Measurements from ENCODE around the gene TMEM145.

Gene TMEM145

GRCh38 chr19:42284591-42285341, 28.3 kb upstream of the TMEM145 start:
- H3K9ac ChIP-seq (ENCODE audit: low read depth, low read length, poor library complexity, severe bottlenecking) = peak overlapping the region; percentile 76
- peaks cover 39% of the 10 kb centered on the region for H3K4me1 ChIP-seq (ENCODE audit: insufficient read depth, low read length, poor library complexity, severe bottlenecking)
- H3K4me3 ChIP-seq (ENCODE audit: low read length, poor library complexity, severe bottlenecking) = peak overlapping the region; percentile 87
- H4K20me1 ChIP-seq (ENCODE audit: insufficient read depth, low read length, poor library complexity, severe bottlenecking) = peaks cover 23% of the 10 kb centered on the region
- H3K36me3 ChIP-seq (ENCODE audit: insufficient read depth, low read length) = peaks cover 29% of the 10 kb centered on the region; the same call in 1 of the 2 replicates
- no peak for TF ChIP-seq EZH2phosphoT487 (IDR thresholded peaks at IDR 0.05; ENCODE audit: borderline replicate concordance)
- no peak for TF ChIP-seq CTCF (conservative IDR thresholded peaks at IDR 0.05; ENCODE audit: low read length)
- no peaks in the 10 kb centered on the region for H3K27me3 ChIP-seq (ENCODE audit: insufficient read depth, low read length, poor library complexity, severe bottlenecking)
- peaks cover 29% of the 10 kb centered on the region for H3K79me2 ChIP-seq (ENCODE audit: insufficient read depth, low read length)
- no peaks in the 10 kb centered on the region for H3K9me2 ChIP-seq (replicated peaks; ENCODE audit: low read depth, low read length)
- H3K4me2 ChIP-seq (ENCODE audit: low read depth, low read length, poor library complexity, severe bottlenecking) = peak overlapping the region; percentile 83
- H3K9me3 ChIP-seq (ENCODE audit: insufficient read depth, low read depth, low read length) = no peaks in the 10 kb centered on the region
- H3F3A ChIP-seq (ENCODE audit: low read depth) = peaks cover 5% of the 10 kb centered on the region; the same call in 1 of the 2 replicates
- no peak overlapping the region for H2AFZ ChIP-seq (ENCODE audit: low read length)

GRCh38 chr19:42285541-42285941, 27.6 kb upstream of the TMEM145 start:
- H3K27me3 ChIP-seq (ENCODE audit: insufficient read depth, low read length, poor library complexity, severe bottlenecking) = no peaks in the 10 kb centered on the region
- H3K9me2 ChIP-seq (replicated peaks; ENCODE audit: low read depth, low read length) = no peaks in the 10 kb centered on the region
- no peaks in the 10 kb centered on the region for H3K9me3 ChIP-seq (ENCODE audit: insufficient read depth, low read depth, low read length)
- H4K20me1 ChIP-seq (ENCODE audit: insufficient read depth, low read length, poor library complexity, severe bottlenecking) = peaks cover 23% of the 10 kb centered on the region
- peak overlapping the region; percentile 87 for H3K4me3 ChIP-seq (ENCODE audit: low read length, poor library complexity, severe bottlenecking)
- H3K79me2 ChIP-seq (ENCODE audit: insufficient read depth, low read length) = peaks cover 29% of the 10 kb centered on the region
- peaks cover 5% of the 10 kb centered on the region; the same call in 1 of the 2 replicates for H3F3A ChIP-seq (ENCODE audit: low read depth)
- peak overlapping the region; percentile 76 for H3K9ac ChIP-seq (ENCODE audit: low read depth, low read length, poor library complexity, severe bottlenecking)
- H3K4me1 ChIP-seq (ENCODE audit: insufficient read depth, low read length, poor library complexity, severe bottlenecking) = peaks cover 39% of the 10 kb centered on the region
- H3K36me3 ChIP-seq (ENCODE audit: insufficient read depth, low read length) = peaks cover 37% of the 10 kb centered on the region; the same call in 1 of the 2 replicates
- H2AFZ ChIP-seq (ENCODE audit: low read length) = no peak overlapping the region
- H3K4me2 ChIP-seq (ENCODE audit: low read depth, low read length, poor library complexity, severe bottlenecking) = peak overlapping the region; percentile 83
- TF ChIP-seq CTCF (conservative IDR thresholded peaks at IDR 0.05; ENCODE audit: low read length) (no peak; the same call in 1 of the 2 replicates), EZH2phosphoT487 (IDR thresholded peaks at IDR 0.05; ENCODE audit: borderline replicate concordance) (no peak)

- Histone ChIP-seq H3K9me3 (ENCODE audit: insufficient read depth, low read depth, low read length) (no peaks in the 10 kb centered on the region), H3K4me1 (ENCODE audit: insufficient read depth, low read length, poor library complexity, severe bottlenecking) (peaks cover 39% of the 10 kb centered on the region), H3K79me2 (ENCODE audit: insufficient read depth, low read length) (peaks cover 29% of the 10 kb centered on the region), H3K36me3 (ENCODE audit: insufficient read depth, low read length) (peaks cover 39% of the 10 kb centered on the region; the same call in 1 of the 2 replicates), H2AFZ (ENCODE audit: low read length) (no peak overlapping the region), H4K20me1 (ENCODE audit: insufficient read depth, low read length, poor library complexity, severe bottlenecking) (peaks cover 23% of the 10 kb centered on the region), H3F3A (ENCODE audit: low read depth) (peaks cover 5% of the 10 kb centered on the region; the same call in 1 of the 2 replicates), H3K4me3 (ENCODE audit: low read length, poor library complexity, severe bottlenecking) (peak overlapping the region; percentile 87), H3K4me2 (ENCODE audit: low read depth, low read length, poor library complexity, severe bottlenecking) (peak overlapping the region; percentile 83), H3K9me2 (replicated peaks; ENCODE audit: low read depth, low read length) (no peaks in the 10 kb centered on the region), H3K9ac (ENCODE audit: low read depth, low read length, poor library complexity, severe bottlenecking) (peak overlapping the region; percentile 76), H3K27me3 (ENCODE audit: insufficient read depth, low read length, poor library complexity, severe bottlenecking) (no peaks in the 10 kb centered on the region)
- no peak for TF ChIP-seq CTCF (conservative IDR thresholded peaks at IDR 0.05; ENCODE audit: low read length)
- TF ChIP-seq EZH2phosphoT487 (IDR thresholded peaks at IDR 0.05; ENCODE audit: borderline replicate concordance) = no peak
These were observed 27.1 kb upstream of the TMEM145 start for GRCh38 chr19:42285988-42286348.

All from Loucy (cell line).